ENCODE results near the gene CACTIN.
"Not testable (repeated sequence)": the region's sequence is repeated elsewhere in the genome, so short reads cannot be mapped to it uniquely, and the experiment has no call there.

The CACTIN gene

GRCh38 chr19:3626473-3627350 lies at the start of gene CACTIN:
CACTIN (minus strand) TSS chr19:3626790; CDS start chr19:3626762, 28 bp downstream.
- peak; percentile 98 for DNase-seq (ENCODE audit: low spot score)

- no peak for DNase-seq (ENCODE audit: low spot score)
Observed at GRCh38 chr19:3674784-3675543, 48.4 kb upstream of the CACTIN start.

DNA sequence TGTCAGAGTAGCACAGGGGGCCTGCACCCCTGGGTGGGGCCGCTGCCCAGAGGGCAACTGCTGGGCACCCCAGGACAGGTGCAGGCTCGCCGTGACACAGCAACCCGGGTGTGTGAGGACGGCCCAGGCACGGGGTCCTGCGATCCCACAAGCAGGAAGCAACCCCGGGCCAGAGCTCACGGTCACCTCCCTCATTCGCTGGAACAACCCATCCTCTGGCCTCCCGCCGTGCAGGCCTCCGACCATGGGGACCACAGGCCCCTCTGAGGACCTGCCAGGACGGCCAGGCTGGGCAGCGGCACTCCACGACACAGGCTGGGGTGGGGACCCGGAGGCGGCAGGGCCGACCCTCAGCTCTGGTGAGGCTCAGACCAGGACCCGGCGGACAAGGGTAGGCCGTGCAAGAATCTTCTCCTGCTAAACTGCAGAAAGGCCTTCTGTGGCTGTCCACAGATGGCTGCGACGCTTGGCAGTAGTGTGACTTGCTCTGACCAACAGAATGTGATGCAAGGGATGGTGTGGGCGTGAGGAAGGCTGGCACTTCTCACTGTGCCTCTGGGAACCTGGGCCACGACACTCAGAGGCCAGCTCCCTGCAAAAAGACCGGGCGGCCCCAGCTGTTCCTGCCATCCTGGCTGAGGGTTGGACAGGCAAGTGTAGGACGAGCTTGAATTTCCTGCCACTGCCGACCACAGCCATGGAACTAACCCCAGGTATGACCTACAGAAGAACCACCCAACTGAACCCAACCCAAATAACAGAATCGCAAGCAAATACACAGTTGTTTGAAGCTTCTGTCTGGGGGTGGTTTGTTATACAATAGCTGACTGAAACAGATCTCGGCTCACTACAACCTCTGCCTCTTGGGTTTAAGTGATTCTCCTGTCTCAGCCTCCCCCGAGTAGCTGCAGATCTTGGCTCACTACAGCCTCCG lies 47.2 kb upstream of the CACTIN start:
- no peak for DNase-seq (ENCODE audit: low spot score)

GRCh38 chr19:3672993-3673392 lies 46.4 kb upstream of the CACTIN start:
- DNase-seq (ENCODE audit: low spot score) = no peak

DNA sequence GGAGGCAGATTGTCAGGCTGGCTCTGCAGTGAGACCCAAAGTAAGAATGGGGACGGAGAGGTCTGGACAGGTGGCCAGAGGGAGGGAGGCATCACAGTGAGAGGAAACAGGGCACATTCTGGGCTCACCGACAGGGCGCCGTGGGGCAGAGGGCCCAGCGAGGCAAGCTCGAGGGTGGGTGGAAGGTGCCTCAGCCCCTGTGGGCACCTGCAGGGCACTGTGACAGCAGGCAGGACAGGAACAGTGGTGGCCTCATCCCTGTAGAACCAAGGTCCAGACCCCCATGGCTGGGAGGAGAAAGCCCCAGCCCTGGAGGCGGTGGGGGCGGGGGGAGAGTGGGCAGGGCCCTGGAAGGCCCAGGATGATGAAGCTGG lies 46.0 kb upstream of the CACTIN start:
- no peak for DNase-seq (ENCODE audit: low spot score)

DNA sequence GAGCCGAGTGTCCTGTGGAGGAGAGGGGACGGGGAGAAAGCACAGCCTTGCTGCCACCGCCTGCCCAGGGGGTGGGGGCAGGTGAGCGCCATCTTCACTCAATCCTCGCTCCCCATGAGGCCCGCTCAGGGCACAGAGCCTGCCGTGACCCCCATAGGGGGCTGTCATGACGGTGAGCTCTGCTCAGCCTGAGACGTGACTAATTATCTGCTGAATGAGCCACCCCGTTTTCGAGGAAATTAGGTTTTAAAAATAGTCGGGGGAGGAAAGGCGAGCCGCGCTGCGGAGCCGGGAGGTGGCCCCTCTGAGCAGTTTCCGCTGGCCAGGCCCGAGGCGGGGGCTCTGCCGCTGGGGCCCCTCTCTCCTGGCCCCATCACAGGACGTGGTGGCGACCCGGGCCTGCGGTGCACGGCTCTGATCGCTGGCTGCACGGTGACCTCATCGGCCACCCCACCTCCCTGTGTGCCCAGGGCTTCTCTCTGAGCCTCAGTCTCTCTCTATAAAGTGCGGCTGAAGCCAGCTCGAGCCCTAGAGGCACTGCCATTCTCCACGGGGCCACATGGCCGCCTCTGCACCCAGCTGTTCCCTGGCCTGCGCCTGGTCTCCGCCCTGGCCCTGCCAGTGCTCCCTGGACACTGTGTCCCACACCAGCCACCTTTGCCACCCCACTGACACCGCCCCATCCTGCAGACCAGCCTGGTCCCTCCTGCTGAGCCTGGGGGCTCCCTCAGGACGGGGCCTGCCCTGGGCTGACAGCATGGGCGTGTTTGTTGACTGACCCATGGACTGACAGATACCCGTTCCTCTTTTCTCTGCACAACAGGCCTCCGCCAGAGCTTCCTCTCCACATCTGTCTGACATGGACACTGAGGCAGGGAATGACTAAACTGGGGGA lies 45.3 kb upstream of the CACTIN start:
- DNase-seq (ENCODE audit: low spot score) = no peak

DNA sequence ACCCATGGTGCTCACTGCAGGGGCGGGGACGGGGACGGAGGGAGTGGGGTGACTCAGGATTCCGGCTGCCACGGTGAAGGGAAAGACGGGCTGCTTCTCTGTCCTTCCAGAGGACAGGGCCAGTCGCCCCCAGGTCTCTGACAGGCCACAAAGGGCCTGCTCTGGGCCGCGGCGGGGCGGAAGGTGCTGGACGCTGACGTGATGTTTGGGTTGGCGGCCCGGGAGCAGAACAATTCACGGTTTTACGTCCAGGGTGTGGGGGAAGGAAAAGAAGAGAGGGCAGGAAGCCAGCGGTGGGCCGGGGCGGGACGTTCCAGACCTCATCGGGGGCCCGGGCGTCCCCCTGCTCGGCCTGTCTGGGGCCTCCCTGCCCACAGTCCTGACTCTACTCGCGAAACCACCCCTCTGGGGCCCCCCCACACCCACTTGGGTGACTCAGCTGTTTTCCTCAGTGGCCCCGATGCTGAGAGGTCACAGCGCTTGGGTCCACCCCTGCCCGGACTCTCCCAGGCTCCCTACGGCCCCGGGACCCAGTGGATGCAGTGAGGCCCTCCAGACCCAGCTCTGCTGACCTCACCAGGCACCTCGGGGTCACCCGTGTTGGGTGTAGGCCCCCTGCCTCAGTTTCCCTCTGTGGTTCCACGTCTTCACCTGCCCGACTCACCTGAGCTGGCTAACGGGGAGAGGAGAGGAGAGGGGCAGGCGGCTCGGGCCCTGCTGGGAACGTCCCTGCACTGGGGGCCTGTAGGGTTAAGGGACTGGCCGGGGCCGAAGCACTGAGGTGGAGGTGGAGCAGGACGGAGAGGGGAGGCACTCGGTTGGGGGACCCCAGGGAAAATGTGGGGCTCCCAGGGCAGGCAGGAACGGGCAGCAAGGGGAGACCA lies 44.4 kb upstream of the CACTIN start:
- no peak for DNase-seq (ENCODE audit: low spot score)

- peak; percentile 73 for DNase-seq (ENCODE audit: low spot score)
Observed at GRCh38 chr19:3669947-3670795, 43.6 kb upstream of the CACTIN start.

- DNase-seq (ENCODE audit: low spot score) = no peak
Observed at GRCh38 chr19:3669082-3669946, 42.7 kb upstream of the CACTIN start.

DNA sequence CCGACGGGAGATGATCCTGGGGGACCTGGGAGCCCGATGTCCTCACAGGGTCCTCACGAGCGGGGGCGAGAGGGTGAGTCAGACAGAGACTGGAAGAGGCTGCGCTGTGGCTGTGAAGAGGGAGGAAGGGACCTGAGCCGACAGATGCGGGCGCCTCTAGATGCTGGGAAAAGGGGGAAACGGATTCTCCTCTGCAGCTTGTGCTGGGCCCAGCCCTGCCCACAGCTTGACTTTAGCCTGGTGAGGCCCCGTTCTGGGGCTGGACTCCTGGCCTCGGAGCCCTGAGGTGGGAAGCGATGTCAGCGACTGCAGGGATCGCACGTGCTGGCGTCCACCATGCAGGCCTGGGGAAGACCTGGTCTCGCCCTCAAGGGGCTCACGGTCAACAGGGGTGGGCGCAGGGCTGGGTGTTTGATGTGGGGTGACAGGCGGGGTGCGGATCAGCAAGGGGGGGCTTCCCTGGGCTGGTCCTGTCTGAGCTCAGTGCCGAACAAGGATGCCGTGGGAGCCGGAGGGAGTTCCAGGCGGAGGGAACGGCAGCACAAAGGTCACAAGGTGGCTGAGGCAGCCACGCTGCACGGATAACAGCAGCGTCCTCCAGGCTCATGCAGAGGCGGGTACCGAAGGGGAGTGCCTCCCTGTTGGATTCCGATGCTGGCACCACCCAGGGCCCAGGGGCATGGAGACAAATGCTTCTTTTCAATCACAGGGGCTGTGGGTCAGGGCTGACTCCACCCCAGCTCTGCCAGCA lies 41.9 kb upstream of the CACTIN start:
- no peak for DNase-seq (ENCODE audit: low spot score)

DNA sequence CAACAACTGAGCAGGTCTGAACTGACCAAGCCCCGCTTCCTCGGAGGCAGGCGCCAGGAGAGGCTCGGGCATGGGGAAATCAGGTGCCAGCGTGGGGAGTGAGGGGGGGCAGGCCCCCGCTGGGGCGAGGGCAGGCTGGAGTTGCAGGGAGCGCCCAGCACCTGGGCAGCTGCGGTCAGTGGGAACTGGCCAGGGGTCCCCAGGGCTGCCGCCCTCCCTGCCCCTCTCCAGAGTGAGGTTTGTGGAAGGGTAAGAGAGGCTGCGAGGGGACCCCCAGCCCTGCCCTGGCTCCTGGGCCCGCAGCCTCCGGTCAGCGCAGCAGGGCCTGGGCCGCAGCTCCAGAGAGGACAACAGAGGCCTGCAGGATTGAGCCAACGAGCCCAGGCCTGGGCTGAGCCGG lies 41.2 kb upstream of the CACTIN start:
- DNase-seq (ENCODE audit: low spot score) = no peak

- DNase-seq (ENCODE audit: low spot score) = no peak
Observed at GRCh38 chr19:3667037-3667638, 40.5 kb upstream of the CACTIN start.

- not testable (repeated sequence) for DNase-seq (ENCODE audit: low spot score)
Observed at GRCh38 chr19:3666545-3666856, 39.9 kb upstream of the CACTIN start.

- peak; percentile 88 for DNase-seq (ENCODE audit: low spot score)
Observed at GRCh38 chr19:3665681-3666544, 39.3 kb upstream of the CACTIN start.

- no peak for DNase-seq (ENCODE audit: low spot score)
Observed at GRCh38 chr19:3664879-3665642, 38.5 kb upstream of the CACTIN start.
